ENCODE measurements around the gene CCDC126.
A peak's percentile ranks its signal among the peaks of the same experiment; 100 is the strongest.
"Not testable (repeated sequence)": the region's sequence is repeated elsewhere in the genome, so short reads cannot be mapped to it uniquely, and the experiment has no call there.

The CCDC126 gene

GRCh38 chr7:23680414-23681405, 83.5 kb downstream of the CCDC126 start:
- TF ChIP-seq CTCF (IDR thresholded peaks at IDR 0.05; ENCODE audit: unreplicated experiment in 3 of 3), result no peak
- H3K36me3 Mint-ChIP-seq (ENCODE audit: low read depth), result no peaks in the 10 kb centered on the region
- peak overlapping the region; percentile 91 to 93 (median 92) for H3K4me3 Mint-ChIP-seq
- H3K4me1 Mint-ChIP-seq, result no peaks in the 10 kb centered on the region
- peak overlapping the region; percentile 70 to 90 (median 78) for H3K27ac Mint-ChIP-seq
- peaks cover 5% of the 10 kb centered on the region for H3K27me3 Mint-ChIP-seq (ENCODE audit: low read depth)
- H3K9me3 Mint-ChIP-seq, result no peaks in the 10 kb centered on the region

- not testable (repeated sequence) for H3K9me3 Mint-ChIP-seq; H3K27me3 Mint-ChIP-seq (ENCODE audit: low read depth); H3K36me3 Mint-ChIP-seq (ENCODE audit: low read depth); H3K4me1 Mint-ChIP-seq
- H3K4me3 Mint-ChIP-seq, result peak overlapping the region; percentile 23 to 43 (median 34)
- H3K27ac Mint-ChIP-seq, result peak overlapping the region; percentile 95 to 96 (median 95)
These were observed 86.9 kb downstream of the CCDC126 start for GRCh38 chr7:23684041-23684440.

- TF ChIP-seq CTCF (IDR thresholded peaks at IDR 0.05; ENCODE audit: unreplicated experiment in 3 of 3), result no peak
- Mint-ChIP-seq H3K4me1 (no peaks in the 10 kb centered on the region), H3K27me3 (ENCODE audit: low read depth) (no peaks in the 10 kb centered on the region), H3K36me3 (ENCODE audit: low read depth) (peaks cover under 1% of the 10 kb centered on the region), H3K27ac (peak overlapping the region; percentile 76 to 86 (median 80)), H3K4me3 (no peak overlapping the region), H3K9me3 (no peaks in the 10 kb centered on the region)
These were observed 88.5 kb downstream of the CCDC126 start for GRCh38 chr7:23685731-23686130.

DNA sequence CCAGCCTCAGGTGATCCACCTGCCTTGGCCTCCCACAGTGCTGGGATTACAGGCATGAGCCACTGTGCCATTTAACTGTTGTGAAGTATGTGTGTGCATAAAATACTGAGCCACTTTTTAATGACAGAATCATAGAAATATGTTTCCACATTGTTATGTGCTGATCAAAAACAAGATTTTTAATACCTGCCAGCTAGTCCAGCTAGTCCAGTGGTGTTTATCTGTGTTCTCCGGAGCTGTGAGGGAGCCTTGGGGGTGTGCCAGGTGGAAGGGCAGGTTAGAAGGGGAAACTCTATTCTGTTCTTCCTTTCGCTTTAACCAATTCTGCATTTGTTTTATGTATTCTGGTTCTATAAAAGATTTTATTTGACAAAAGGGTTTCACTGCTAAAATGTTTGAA, 89.8 kb downstream of the CCDC126 start:
- peak overlapping the region in 1 of 3 experiments; percentile 25 for H3K27ac Mint-ChIP-seq
- no peak overlapping the region for H3K4me3 Mint-ChIP-seq
- TF ChIP-seq CTCF (IDR thresholded peaks at IDR 0.05; ENCODE audit: unreplicated experiment in 3 of 3), result no peak
- peaks cover 10% of the 10 kb centered on the region for H3K36me3 Mint-ChIP-seq (ENCODE audit: low read depth)
- no peaks in the 10 kb centered on the region for H3K27me3 Mint-ChIP-seq (ENCODE audit: low read depth)
- no peaks in the 10 kb centered on the region for H3K4me1 Mint-ChIP-seq
- no peaks in the 10 kb centered on the region for H3K9me3 Mint-ChIP-seq

DNA sequence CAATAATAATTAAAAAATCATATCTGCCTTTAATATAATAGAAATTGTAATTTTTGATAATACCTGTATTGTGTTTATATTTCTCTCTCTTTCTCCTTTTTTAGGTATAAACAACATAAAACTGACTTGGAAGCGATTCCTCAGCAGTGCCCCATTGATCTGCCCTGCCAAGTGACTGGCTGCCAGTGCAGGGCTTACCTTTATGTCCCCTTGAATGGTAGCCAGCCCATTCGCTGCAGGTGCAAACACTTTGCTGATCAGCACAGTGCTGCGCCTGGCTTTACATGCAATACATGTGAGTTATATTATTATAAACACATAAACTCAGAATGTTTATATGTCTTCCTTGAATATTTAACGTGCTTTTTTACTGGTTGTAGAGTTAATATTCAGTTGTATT, 92.0 kb downstream of the CCDC126 start:
- TF ChIP-seq CTCF (IDR thresholded peaks at IDR 0.05; ENCODE audit: unreplicated experiment in 3 of 3), result no peak
- Mint-ChIP-seq H3K36me3 (ENCODE audit: low read depth) (peaks cover 23% of the 10 kb centered on the region), H3K9me3 (no peaks in the 10 kb centered on the region), H3K4me1 (no peaks in the 10 kb centered on the region), H3K27ac (no peak overlapping the region), H3K27me3 (ENCODE audit: low read depth) (no peaks in the 10 kb centered on the region), H3K4me3 (no peak overlapping the region)

DNA sequence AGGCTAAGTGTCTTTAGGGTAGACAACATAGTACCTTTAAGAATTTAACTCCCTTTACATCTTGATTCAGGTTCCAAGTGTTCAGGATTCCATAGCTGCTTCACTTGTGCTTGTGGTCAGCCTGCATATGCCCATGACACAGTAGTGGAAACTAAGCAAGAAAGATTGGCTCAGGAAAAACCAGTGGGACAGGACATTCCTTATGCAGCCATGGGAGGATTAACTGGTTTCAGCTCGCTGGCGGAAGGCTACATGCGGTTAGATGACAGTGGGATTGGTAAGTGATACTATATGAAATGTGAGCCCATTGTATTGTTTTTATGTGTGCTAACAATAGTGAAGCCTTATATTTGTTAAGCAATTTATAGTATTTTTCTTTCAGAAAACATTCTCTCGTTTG, 94.1 kb downstream of the CCDC126 start:
- H3K4me3 Mint-ChIP-seq, result no peak overlapping the region

More for the DNA sequence above, 94.1 kb downstream of the CCDC126 start:
- Mint-ChIP-seq H3K36me3 (ENCODE audit: low read depth) (peaks cover 29% of the 10 kb centered on the region), H3K27ac (no peak overlapping the region), H3K9me3 (no peaks in the 10 kb centered on the region), H3K27me3 (ENCODE audit: low read depth) (no peaks in the 10 kb centered on the region), H3K4me1 (no peaks in the 10 kb centered on the region)
- no peak for TF ChIP-seq CTCF (IDR thresholded peaks at IDR 0.05; ENCODE audit: unreplicated experiment in 3 of 3)

Measured in nephron (organoid).